ENCODE measurements around the gene CABS1.

DNA sequence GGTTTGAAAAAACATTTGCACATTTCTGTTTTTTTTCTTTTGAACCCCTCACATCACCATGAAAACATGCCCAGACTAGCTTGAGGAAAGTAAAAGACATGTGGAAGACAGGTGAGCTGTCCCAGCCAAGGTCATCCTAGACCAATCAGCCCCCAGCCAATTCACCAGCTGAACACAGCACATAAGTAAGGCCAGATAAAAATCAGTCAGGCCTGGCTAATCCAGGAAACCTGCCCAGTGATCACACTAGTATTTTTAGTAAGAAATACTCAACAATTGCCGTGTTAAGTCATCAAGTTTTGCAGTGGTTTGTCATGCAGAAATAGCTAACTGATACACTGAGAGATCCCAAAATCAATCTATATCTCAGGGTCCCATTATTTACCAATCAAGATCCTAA, 21.4 kb downstream of the CABS1 start:
- TF ChIP-seq, protein P1, sequence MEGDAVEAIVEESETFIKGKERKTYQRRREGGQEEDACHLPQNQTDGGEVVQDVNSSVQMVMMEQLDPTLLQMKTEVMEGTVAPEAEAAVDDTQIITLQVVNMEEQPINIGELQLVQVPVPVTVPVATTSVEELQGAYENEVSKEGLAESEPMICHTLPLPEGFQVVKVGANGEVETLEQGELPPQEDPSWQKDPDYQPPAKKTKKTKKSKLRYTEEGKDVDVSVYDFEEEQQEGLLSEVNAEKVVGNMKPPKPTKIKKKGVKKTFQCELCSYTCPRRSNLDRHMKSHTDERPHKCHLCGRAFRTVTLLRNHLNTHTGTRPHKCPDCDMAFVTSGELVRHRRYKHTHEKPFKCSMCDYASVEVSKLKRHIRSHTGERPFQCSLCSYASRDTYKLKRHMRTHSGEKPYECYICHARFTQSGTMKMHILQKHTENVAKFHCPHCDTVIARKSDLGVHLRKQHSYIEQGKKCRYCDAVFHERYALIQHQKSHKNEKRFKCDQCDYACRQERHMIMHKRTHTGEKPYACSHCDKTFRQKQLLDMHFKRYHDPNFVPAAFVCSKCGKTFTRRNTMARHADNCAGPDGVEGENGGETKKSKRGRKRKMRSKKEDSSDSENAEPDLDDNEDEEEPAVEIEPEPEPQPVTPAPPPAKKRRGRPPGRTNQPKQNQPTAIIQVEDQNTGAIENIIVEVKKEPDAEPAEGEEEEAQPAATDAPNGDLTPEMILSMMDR (IDR thresholded peaks at IDR 0.05) = no peak
- no peak for TF ChIP-seq POLR2AphosphoS5 (IDR thresholded peaks at IDR 0.05; ENCODE audit: insufficient read depth in 1 of 2, low read depth in 1 of 2)
- TF ChIP-seq POLR2A (IDR thresholded peaks at IDR 0.05) = no peak
